ENCODE measurements around the gene CNR2. TPM values are rescaled to one million over a fixed set of nuclear protein-coding genes. Genes with fewer than 3 reads are reported as not detected.

CNR2 gene
- total and polyA plus RNA-seq, 2 experiments from 2014 or later: not detected

- TF ChIP-seq JUNB (IDR thresholded peaks at IDR 0.05; ENCODE audit: unreplicated experiment): no peak
- TF ChIP-seq EZH2phosphoT487 (IDR thresholded peaks at IDR 0.05; ENCODE audit: unreplicated experiment): no peak
- no peak for TF ChIP-seq REST (IDR thresholded peaks at IDR 0.05; ENCODE audit: unreplicated experiment)
- no peak for TF ChIP-seq EZH2 (IDR thresholded peaks at IDR 0.05; ENCODE audit: low read depth, unreplicated experiment)
- TF ChIP-seq CTCF (conservative IDR thresholded peaks at IDR 0.05; ENCODE audit: low read depth in 2 of 2): no peak
- no peak for TF ChIP-seq ZNF114 (CRISPR knock-in tag; IDR thresholded peaks at IDR 0.05)
- no peak for TF ChIP-seq CREB1 (CRISPR knock-in tag; IDR thresholded peaks at IDR 0.05; ENCODE audit: low read depth)
- TF ChIP-seq STAT1 (IDR thresholded peaks at IDR 0.05; ENCODE audit: unreplicated experiment): no peak
- no peak for TF ChIP-seq ZNF331 (CRISPR knock-in tag; IDR thresholded peaks at IDR 0.05; ENCODE audit: low read depth)
- TF ChIP-seq NANOG (IDR thresholded peaks at IDR 0.05; ENCODE audit: borderline replicate concordance): no peak
- no peak for TF ChIP-seq POLR2AphosphoS5 (IDR thresholded peaks at IDR 0.05; ENCODE audit: low read depth)
- no peak for TF ChIP-seq ETS1 (IDR thresholded peaks at IDR 0.05)
Observed at GRCh38 chr1:23927097-23927496, 13.9 kb upstream of the CNR2 start (continued).

GRCh38 chr1:23925279-23925678 is 12.1 kb upstream of the CNR2 start:
- Histone ChIP-seq H3K27me3 (ENCODE audit: insufficient read depth) (no peaks in the 10 kb centered on the region), H3F3A (replicated peaks; ENCODE audit: low read depth) (no peaks in the 10 kb centered on the region), H3K9me2 (ENCODE audit: insufficient read depth) (no peaks in the 10 kb centered on the region), H2AFZ (no peak overlapping the region), H3K36me3 (ENCODE audit: insufficient read depth) (no peaks in the 10 kb centered on the region), H3K4me1 (ENCODE audit: insufficient read depth) (no peaks in the 10 kb centered on the region), H3K4me3 (no peak overlapping the region), H3K79me2 (replicated peaks; ENCODE audit: insufficient read depth) (no peaks in the 10 kb centered on the region), H4K20me1 (replicated peaks; ENCODE audit: insufficient read depth) (no peaks in the 10 kb centered on the region), H3K4me2 (no peak overlapping the region), H3K27ac (ENCODE audit: low read depth) (no peak overlapping the region)
- Mint-ChIP-seq H3K36me3 (ENCODE audit: low read depth) (no peaks in the 10 kb centered on the region), H3K4me1 (0 out of 3 replicates have a peak, but pooled peaks cover 3% of the 10 kb centered on the region), H3K9me3 (no peaks in the 10 kb centered on the region), H3K27me3 (ENCODE audit: insufficient read depth, low read depth, poor library complexity) (peaks cover 3% of the 10 kb centered on the region), H3K27ac (no peak overlapping the region), H3K4me3 (no peak overlapping the region)
- ATAC-seq (no peak), DNase-seq (ENCODE audit: low spot score) (no peak)
- no peak for TF ChIP-seq EZH2 (IDR thresholded peaks at IDR 0.05; ENCODE audit: low read depth, unreplicated experiment)

Data from GM23338 (cell line).